DMS153 treated with DMSO at 0.1 percent for 48 hours (cell line): Measurements from ENCODE around the gene SNX21.

Source experiments
- DNase-seq: peaks from one replicate; lab custom pipeline; 2025; ENCODE audit not compliant: unreplicated experiment; lab: John Stamatoyannopoulos, UW

Gene SNX21

DNA sequence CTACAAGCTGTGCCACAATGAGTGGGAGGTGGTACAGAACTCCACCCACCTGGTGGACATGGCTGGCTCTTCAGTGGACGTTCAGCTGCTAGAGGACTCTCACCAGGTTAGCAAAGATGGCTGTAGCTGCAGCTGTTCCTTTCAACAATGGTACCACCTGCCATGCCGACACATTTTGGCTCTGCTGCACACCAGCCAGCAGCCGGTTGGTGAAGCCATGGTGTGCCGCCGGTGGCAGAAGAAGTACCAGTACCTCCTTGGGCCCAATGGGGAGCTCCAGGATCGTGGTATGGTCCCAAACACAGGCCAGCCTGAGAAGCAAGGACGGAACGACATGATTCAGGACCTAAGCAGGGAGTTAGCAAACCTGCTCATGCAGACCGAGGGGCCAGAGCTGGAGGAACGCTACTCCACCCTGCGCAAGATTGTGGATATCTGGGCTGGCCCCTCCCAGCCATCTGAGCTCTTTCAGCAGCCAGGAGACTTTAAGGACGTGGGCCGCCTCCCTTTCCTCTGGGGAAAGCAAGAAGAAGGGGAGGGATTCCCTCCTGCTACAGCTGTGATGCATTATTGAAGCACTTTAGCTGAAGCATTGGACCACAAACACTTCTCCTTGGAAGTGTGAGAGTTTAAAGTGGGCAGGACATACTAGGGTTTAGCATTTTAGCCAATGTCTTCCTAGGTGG is 44.6 kb downstream of the SNX21 start:
- no peak for DNase-seq

DNA sequence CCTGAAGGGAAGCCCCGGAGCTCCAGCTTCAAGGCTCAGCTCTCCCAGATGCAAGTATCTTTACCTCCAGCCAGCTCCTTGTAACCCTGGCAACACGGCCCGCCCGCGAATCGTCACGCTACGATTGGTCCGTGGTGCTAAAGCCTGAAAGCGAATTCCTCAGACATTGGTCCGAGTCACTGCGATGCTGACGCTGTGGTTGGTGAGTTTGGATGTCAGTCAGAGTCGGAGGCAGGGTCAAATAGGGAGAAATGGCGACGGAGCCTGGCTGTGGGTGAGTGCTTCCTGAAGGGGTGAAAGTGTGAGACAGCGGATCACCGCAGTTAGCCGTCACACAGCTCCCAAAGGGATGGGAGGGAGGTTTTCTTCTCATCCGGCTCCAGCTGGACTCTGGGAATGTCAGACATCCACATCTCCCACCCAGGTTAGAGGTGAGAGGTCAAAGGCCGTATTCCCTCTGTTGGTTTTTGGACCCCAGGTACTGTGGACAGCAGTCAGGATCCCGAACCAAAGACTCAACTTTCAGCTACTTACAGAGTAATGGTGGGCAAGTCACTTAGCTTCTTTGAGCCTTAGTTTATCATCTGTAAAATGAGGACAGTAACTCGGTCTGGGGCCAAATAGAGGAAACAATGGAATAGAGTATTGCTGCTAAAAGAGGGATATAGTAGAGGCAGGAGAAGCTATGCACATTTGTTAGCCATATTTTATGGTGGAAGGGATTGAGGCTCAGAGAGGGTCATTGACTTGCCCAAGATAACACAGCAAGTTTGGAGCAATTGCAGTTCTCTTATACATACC is 47.6 kb downstream of the SNX21 start, which contains the start of gene ZSWIM1:
Gene ZSWIM1 (plus strand): TSS at position 240 of the 801 bp plus-strand sequence. CDS start 1,366 bp downstream, outside the sequence.
- DNase-seq = peak; percentile 96

DNA sequence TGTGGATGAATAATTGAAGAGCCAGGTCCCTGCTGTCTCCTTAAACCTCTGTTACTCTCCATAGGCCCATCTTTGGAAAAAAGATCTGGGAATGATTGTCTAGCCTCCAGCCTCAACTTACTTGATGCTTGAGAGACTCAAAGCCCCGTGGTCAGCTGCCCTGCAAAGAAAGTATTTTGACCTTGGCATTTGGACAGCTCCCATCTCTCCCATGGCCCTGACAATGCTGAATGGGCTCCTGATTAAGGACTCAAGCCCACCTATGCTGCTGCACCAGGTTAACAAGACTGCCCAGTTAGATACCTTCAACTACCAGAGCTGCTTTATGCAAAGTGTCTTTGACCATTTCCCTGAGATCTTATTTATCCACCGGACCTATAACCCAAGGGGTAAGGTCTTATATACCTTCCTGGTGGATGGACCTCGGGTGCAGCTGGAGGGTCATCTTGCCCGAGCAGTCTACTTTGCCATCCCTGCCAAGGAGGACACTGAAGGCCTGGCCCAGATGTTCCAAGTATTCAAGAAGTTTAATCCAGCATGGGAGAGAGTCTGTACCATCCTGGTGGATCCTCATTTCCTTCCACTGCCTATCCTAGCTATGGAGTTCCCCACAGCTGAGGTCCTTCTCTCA is 49.0 kb downstream of the SNX21 start:
- DNase-seq = no peak

DNA sequence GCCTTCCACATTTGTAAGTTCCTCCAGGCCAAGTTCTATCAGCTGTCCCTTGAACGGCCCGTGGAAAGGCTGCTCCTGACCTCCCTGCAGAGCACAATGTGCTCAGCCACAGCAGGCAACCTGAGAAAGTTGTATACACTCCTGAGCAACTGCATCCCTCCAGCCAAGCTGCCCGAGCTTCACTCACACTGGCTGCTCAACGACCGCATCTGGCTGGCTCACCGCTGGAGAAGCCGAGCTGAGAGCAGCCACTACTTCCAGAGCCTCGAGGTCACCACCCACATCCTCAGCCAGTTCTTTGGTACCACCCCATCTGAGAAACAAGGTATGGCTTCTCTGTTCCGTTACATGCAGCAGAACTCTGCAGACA is 49.5 kb downstream of the SNX21 start:
- no peak for DNase-seq

DNA sequence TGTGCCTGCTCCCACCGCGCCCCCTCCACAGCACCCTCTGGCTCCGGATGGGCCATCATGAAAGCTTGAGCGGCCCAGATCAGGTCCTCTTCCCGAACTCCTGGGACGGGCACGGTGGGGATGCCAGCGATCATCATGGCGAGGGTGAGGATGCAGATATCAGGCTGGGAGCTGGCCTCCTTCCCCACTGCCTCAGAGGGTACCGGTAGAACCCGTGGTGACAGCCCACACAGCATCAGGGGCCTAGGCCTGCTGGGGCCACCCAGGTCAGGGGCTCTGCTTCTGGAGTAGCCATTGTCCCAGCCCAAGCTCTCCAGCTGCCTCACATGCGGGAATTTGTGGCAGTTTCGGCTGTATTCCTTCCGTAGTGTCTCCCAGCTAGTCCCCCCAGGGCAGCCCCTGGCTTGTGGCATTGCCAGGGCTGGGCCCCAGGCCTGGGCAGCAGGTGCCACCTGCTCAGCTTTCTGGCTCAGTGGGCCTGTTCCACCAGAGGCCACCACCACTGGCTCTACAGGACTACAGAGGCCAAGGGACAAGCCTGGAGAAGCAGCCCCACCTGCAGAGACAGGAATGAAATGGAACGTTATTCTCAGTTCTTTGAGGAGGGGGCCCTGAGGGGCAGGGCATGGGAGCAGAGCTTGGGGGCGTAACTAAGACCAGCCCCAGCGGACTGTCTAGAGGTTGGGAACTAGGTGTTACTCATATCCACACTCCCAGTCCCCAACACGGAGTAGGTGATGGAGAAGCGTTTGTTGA is 53.2 kb downstream of the SNX21 start:
- no peak for DNase-seq

DNA sequence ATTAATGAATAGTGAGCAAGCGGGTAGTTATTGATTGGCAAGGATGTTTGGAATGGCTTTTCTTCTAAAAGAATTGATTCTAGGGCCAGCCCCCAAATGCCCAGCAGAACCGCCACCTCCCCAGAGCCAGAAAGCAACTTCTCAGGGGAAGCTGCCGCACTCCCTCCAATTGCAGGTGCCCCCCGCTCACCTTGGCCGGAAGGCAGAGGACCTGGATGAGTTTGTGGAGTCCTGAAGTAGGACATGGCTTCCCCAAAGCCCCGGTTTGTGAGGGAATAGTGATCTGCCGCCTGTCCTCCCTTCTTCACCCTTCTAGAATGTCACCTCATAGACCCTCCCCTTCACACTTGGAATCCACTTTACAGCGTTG is 53.7 kb downstream of the SNX21 start, which contains the start of gene SPATA25:
Gene SPATA25 (minus strand): TSS at position 277 of the 370 bp plus-strand sequence. CDS start 32 bp downstream, at position 245.
- DNase-seq = no peak

DNA sequence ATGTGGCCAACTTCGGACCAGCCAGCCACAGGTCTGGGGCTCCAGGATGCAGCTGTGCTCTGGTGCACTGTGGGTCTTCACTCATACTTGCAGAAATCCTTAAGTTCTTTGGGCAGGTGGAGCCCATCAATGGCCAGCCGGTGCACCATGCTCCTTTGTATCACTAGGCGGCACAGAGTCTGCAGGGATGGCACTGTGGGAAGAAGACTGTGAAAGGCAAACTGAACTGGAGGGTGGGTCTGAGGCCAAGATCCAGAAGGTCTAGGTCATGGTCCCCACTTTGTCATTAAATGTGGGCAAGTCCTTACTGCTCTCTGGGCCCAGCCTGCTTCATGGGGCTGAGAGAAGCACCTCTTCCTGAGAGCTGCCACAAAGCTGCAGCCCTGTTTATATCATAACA is 55.1 kb downstream of the SNX21 start:
- no peak for DNase-seq

DNA sequence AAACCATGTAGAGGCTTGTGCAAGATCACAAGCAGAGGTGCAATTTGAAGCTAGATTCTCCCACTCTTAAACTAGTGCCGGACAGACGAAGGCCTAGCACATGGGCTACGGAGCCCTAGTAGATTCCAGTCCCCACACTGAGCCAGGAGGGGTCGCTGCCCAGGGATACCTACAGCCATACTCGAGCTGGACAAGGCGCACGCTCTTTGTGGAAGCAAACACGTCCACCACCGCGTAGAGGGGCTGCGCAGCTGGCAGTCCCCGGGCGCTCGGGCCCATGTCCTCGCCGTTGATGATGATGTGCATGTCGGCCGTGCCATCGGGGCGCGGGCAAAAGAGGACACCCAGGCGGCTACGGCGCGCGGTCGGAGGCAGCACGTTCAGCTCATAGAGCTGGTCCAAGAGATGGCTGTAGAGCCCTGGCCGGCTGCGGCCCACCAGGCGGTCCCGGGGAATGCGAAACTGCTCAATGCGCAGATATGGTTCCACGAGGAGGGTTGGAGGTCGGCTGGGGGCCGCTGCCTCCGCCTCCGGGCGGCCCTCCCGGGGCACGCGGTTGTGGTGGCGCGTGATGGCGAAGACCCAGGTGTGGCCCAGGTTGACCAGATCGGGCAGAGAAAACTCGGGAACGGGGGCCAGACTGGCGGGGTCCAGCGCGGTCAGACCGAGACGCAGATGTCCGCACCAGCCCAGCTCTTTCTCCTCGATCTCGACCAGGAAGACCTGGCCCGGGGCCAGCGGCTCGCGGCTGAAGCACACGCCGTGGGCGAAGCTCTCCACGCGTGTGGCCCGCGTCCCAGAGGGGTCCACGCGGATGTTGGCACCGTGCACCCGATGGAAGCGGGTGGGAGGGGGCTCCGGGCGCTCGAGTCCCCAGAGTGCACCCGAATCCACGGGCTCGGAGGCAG is 56.7 kb downstream of the SNX21 start:
- DNase-seq = peak; percentile 44

DNA sequence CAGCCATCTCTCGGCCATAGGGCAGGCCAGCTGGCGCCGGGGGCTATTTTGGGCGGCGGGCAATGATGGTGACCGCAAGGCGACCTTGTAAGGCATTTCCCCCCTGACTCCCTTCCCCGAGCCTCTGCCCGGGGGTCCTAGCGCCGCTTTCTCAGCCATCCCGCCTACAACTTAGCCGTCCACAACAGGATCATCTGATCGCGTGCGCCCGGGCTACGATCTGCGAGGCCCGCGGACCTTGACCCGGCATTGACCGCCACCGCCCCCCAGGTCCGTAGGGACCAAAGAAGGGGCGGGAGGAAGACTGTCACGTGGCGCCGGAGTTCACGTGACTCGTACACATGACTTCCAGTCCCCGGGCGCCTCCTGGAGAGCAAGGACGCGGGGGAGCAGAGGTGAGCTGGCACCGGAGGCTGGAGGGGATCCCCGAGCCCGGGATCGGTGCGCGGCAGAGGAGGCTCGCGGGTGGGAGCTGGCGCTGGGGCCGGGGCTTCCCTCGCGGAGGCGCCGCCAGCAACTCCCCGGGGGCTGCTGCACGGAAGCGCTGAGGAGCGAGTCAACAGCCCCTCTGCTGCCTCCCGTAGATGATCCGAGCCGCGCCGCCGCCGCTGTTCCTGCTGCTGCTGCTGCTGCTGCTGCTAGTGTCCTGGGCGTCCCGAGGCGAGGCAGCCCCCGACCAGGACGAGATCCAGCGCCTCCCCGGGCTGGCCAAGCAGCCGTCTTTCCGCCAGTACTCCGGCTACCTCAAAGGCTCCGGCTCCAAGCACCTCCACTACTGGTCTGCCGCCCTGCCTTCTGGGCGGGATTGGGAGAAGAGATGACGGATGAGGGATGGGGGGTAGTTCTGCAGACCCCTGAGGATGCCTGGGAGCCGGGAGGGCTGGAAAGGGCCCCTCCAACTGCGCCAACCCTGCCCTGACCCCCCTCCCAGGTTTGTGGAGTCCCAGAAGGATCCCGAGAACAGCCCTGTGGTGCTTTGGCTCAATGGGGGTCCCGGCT is 57.7 kb downstream of the SNX21 start, which contains the start of the genes CTSA and NEURL2:
Gene CTSA (plus strand): TSS at position 351 of the 999 bp plus-strand sequence. CDS start 234 bp downstream, at position 585.
Gene NEURL2 (minus strand): TSS at position 224 of the 999 bp plus-strand sequence. CDS start 217 bp downstream, at position 7.
- DNase-seq = peak; percentile 72

DNA sequence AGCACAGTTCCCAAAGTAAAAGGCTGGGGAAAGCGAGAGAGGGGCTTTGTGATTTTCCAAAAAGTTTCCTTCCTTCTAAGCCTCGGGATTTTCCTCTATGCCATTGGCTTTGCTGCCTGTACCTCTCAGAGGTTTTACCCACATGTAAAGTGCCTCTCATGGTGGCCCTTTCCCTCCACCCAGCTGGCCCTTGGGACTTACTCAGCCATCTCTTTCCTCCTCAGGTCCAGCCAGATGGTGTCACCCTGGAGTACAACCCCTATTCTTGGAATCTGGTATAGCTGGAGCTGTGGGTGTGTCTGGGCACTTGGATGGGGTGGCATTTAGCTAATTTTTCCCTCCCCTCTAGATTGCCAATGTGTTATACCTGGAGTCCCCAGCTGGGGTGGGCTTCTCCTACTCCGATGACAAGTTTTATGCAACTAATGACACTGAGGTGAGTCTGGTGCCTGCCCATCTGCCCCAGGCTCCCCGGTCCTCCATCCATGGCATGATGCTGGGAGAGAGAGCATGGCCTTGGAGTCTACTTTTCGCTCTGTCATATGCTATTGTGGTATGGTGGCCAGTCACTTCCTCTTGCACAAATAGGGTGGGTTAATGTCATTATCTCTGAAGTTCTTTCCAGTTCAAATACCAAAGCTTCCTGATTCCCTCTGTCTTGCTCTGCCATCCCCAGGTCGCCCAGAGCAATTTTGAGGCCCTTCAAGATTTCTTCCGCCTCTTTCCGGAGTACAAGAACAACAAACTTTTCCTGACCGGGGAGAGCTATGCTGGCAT is 58.6 kb downstream of the SNX21 start:
- DNase-seq = no peak
